Bronchial epithelial cell (primary cell): ENCODE results near the gene ECE1. TPM values are rescaled to one million over a fixed set of nuclear protein-coding genes. Genes with fewer than 3 reads are reported as not detected.
"Not testable (repeated sequence)": the region's sequence is repeated elsewhere in the genome, so short reads cannot be mapped to it uniquely, and the experiment has no call there.

Experiments
- DNase-seq: peaks from one replicate; pipeline ENCODE4 v3.0.0-alpha.2; 2010; ENCODE audit warnings: low read depth
- FAIRE-seq: peaks from 2 replicates; lab custom pipeline; 2011; peaks lifted over from hg19 to GRCh38; lab: Jason Lieb, UNC
- H3K27me3 ChIP-seq: 2 replicates; pipeline ENCODE4 v1.5.1; 2011; ENCODE audit warnings: low read length; ENCODE audit not compliant: control insufficient read depth, insufficient read depth
- H3K36me3 ChIP-seq: 2 replicates; pipeline ENCODE4 v1.5.1; 2011; ENCODE audit warnings: low read length; ENCODE audit not compliant: control insufficient read depth, insufficient read depth
- H3K4me3 ChIP-seq: 2 replicates; pipeline ENCODE4 v1.5.1; 2011; ENCODE audit warnings: mild to moderate bottlenecking, low read depth, low read length, control low read depth
- CTCF ChIP-seq: IDR thresholded peaks from 2 replicates; pipeline ENCODE4 v1.5.1; 2011; ENCODE audit warnings: mild to moderate bottlenecking, moderate library complexity, low read length, control low read depth, inconsistent platforms; ENCODE audit not compliant: insufficient read depth, severe bottlenecking
- total RNA-seq: library from RNA; depleted of rRNA; stranded (reverse); fragments of >200 nt; gene quantifications from 2 replicates; pipeline ENCODE4 v1.2.1, GENCODE V29; 2014

Gene ECE1
- total RNA-seq, 1 donor from 2014 or later = 44.2 TPM

- no peak for FAIRE-seq
- no peaks in the 10 kb centered on the region for H3K36me3 ChIP-seq
- no peak for TF ChIP-seq CTCF
- no peak for DNase-seq
- no peak overlapping the region for H3K4me3 ChIP-seq
- no peaks in the 10 kb centered on the region for H3K27me3 ChIP-seq
Measured at GRCh38 chr1:21212126-21212525, 78.1 kb downstream of the ECE1 start.

GRCh38 chr1:21208137-21208700, 82.0 kb downstream of the ECE1 start:
- not testable (repeated sequence) for H3K36me3 ChIP-seq, DNase-seq, FAIRE-seq, H3K27me3 ChIP-seq, H3K4me3 ChIP-seq

GRCh38 chr1:21206117-21206516, 84.1 kb downstream of the ECE1 start:
- Histone ChIP-seq H3K27me3 (no peaks in the 10 kb centered on the region), H3K4me3 (no peak overlapping the region), H3K36me3 (no peaks in the 10 kb centered on the region)
- FAIRE-seq = no peak
- peak; percentile 92 for DNase-seq
- TF ChIP-seq CTCF = no peak

GRCh38 chr1:21205416-21205815, 84.8 kb downstream of the ECE1 start:
- no peaks in the 10 kb centered on the region for H3K36me3 ChIP-seq
- DNase-seq = no peak
- H3K4me3 ChIP-seq = no peak overlapping the region
- H3K27me3 ChIP-seq = no peaks in the 10 kb centered on the region
- TF ChIP-seq CTCF = no peak
- no peak for FAIRE-seq

GRCh38 chr1:21201650-21202049, 88.6 kb downstream of the ECE1 start:
- Histone ChIP-seq H3K36me3 (no peaks in the 10 kb centered on the region), H3K4me3 (no peak overlapping the region), H3K27me3 (no peaks in the 10 kb centered on the region)
- no peak for TF ChIP-seq CTCF
- FAIRE-seq = no peak
- DNase-seq = no peak

- not testable (repeated sequence) for H3K36me3 ChIP-seq, FAIRE-seq, H3K4me3 ChIP-seq, H3K27me3 ChIP-seq
- peak; percentile 62 for DNase-seq
Measured at GRCh38 chr1:21201238-21201637, 89.0 kb downstream of the ECE1 start.

GRCh38 chr1:21200767-21201166, 89.5 kb downstream of the ECE1 start:
- TF ChIP-seq CTCF = no peak
- H3K36me3 ChIP-seq = no peaks in the 10 kb centered on the region
- no peak overlapping the region for H3K4me3 ChIP-seq
- FAIRE-seq = no peak
- H3K27me3 ChIP-seq = no peaks in the 10 kb centered on the region
- DNase-seq = peak; percentile 22
